ENCODE results near the gene COL4A2.

Gene COL4A2

GRCh38 chr13:110455444-110455843, 148.4 kb downstream of the COL4A2 start:
- no peak for DNase-seq (ENCODE audit: low spot score)

GRCh38 chr13:110455941-110456340, 148.9 kb downstream of the COL4A2 start:
- peak; percentile 81 for DNase-seq (ENCODE audit: low spot score)

DNA sequence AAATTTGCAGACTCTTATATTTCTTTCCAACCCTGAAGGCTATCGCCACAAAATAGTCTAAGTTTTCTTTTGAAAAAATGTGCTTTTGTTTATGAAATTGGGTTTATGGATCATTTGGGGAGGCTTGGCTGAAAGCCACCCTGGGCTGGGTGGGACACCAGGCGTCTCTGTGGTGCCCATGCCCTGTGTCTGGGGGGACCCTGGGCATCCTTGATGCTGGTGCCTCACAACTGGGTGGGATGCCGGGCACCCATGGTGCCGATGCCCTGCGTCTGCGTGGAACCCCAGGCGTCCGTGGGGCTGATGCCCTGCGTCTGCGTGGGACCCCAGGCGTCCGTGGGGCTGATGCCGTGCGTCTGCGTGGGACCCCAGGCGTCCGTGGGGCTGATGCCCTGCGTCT, 149.5 kb downstream of the COL4A2 start:
- DNase-seq (ENCODE audit: low spot score): no peak

GRCh38 chr13:110457361-110457760, 150.3 kb downstream of the COL4A2 start:
- no peak for DNase-seq (ENCODE audit: low spot score)

- DNase-seq (ENCODE audit: low spot score): no peak
Measured at GRCh38 chr13:110458017-110458416, 150.9 kb downstream of the COL4A2 start.

- DNase-seq (ENCODE audit: low spot score): no peak
Measured at GRCh38 chr13:110458594-110459365, 151.7 kb downstream of the COL4A2 start.

- no peak for DNase-seq (ENCODE audit: low spot score)
Measured at GRCh38 chr13:110462091-110462490, 155.0 kb downstream of the COL4A2 start.

- no peak for DNase-seq (ENCODE audit: low spot score)
Measured at GRCh38 chr13:110463156-110463555, 156.1 kb downstream of the COL4A2 start.

- DNase-seq (ENCODE audit: low spot score): no peak
Measured at GRCh38 chr13:110463871-110464510, 156.9 kb downstream of the COL4A2 start.

DNA sequence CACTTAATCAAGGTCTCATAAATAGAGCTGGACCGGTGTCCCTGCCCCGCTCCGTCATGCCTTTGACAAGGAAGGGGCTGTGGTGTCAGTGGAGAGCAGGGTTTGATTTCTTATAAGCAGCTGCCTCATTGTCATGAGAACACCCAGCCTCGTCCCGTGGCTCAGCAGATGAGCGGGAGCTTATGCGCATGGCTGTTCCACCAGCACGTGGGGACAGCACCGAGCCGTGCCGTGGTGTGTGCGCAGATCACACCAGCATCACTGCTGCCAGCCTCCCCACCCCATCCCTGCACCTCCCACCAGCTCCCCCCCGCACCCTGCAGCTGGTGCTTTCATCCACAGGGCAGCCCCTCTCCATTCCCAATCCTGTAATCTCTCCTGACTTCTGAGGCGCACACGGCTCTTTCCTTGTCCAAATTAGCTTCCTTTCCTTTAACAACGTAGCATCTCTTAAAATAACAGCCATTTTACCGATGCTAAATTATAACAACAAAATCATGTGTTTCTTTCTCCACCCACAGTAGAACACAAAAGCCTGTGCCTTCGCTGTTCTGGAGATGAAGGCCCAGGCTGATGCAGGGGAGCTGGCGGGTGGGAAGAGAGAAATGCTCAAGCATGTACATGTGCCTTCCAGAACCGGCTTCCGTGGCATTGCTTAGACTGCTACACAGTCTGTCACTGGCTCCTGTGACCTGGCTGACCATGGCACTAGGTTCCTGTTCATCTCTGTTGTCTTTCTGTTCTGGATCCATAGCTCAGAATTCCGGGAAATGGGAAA, 157.7 kb downstream of the COL4A2 start:
- DNase-seq (ENCODE audit: low spot score): no peak

DNA sequence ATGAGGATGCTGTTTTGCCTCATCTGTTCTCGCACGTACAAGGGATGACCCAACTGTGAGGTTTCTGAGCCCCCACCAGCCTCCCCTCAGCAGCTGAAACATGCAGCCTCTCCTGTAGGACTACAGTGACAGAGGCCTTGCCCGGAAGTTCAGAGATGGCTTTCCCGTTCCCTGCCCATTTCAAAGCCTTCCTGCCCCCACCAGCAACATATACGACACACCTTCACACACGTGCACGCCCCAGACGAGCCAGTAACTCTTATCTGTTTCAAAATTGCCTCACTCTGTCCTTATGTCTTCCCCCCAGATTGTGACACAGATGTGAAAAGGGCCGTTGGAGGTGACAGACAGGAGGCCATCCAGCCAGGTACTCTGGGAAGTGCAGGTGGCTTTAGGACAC, 158.6 kb downstream of the COL4A2 start:
- no peak for DNase-seq (ENCODE audit: low spot score)

GRCh38 chr13:110466266-110466915, 159.3 kb downstream of the COL4A2 start:
- no peak for DNase-seq (ENCODE audit: low spot score)

DNA sequence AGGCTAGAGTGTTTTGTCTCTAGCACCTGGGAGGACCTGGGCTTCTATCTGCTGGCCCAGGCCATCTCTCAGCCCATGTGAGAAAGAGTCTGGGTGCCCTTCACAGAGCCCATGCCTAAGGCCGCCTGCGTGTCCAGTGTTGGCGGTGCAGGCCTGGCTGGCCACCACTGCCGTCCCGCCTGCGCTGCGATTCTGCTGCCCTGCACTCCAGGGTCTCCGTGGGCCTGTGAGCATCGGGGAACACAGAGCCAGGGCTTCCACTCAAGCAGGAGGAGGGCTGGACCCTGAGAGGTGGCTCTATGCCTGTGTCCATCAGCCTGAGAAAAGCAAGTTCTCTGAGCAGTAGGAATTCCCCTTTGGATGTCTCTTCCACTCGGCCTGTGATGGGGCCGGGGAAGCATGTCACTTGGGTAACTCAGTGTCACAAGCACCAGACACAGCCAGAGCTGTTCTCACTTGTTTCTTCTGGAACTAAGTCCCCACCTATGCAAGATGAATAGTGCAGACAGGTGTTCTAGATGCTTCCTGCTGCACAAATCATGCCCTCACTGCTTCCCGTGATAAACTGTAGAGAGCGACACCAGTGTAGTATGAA, 160.5 kb downstream of the COL4A2 start:
- no peak for DNase-seq (ENCODE audit: low spot score)

- DNase-seq (ENCODE audit: low spot score): no peak
Measured at GRCh38 chr13:110468986-110469495, 162.0 kb downstream of the COL4A2 start.

DNA sequence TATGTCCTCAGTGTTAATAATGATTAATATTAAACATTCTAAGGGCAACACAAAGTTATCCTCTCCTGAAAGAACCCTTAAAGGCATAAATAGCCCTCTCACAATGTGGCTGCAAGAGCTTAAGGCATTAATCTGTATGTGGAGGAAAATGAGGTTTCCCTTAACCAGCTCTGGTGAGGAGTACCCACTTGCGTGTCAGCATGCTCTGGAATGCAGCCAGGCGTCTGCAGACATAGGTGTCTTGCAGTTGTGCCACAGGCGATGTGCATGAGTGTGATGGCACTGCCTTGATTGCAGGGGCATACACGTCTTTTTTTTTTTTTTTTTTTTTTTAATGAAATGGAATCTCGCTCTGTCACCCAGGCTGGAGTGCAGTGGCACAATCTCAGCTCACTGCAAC, 162.5 kb downstream of the COL4A2 start:
- DNase-seq (ENCODE audit: low spot score): no peak

DNA sequence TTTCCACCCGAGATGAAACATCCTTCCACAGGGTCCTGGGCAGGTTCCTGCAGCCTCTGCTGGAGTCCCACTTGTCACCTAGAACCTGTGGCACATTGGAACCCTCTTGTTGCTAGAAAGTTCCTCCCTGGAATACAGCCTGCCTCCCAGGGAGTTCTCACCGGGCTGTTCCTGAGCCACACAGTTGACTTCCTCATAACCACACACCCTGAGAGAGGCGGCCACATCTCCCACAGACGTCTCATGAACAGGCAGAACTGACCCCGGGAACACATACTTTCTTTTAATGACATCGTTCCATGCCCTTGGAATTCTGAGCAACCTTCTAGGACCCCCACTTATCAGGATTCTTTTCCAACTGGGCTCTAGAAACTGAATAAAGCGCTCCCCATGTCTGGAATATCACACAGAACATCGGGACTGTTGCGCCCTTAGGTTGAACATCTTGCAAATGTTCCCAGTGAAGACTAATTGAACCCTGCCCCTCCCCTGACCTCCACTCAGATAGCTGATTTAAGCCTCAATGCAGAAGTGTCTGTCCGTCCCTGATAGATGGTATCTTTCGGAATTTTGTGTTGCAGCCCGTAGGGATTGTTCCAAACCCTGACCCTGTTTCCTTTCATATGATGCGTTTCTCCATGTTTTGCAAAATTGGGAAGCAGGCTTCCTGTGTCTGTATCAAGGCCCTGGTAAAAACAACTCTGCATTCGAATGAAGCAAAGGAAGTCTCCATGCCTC, 163.4 kb downstream of the COL4A2 start:
- no peak for DNase-seq (ENCODE audit: low spot score)

GRCh38 chr13:110471156-110471832, 164.2 kb downstream of the COL4A2 start:
- DNase-seq (ENCODE audit: low spot score): no peak

DNA sequence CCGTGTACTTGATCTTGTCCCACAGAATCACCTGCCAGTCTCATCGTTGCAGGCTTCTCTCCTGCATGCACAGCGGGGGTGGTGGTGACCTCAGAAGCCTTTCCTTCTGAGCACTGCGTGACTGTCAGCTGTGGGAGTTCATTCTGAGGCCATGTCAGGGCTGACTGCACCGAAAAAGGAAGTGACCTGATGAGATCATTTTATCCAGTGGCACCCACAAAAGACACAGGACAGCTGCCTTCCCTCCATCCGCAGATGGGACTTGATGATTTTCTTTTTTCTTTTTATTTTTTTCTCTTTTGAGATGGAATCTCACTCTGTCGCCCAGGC, 164.7 kb downstream of the COL4A2 start:
- DNase-seq (ENCODE audit: low spot score): no peak

DNA sequence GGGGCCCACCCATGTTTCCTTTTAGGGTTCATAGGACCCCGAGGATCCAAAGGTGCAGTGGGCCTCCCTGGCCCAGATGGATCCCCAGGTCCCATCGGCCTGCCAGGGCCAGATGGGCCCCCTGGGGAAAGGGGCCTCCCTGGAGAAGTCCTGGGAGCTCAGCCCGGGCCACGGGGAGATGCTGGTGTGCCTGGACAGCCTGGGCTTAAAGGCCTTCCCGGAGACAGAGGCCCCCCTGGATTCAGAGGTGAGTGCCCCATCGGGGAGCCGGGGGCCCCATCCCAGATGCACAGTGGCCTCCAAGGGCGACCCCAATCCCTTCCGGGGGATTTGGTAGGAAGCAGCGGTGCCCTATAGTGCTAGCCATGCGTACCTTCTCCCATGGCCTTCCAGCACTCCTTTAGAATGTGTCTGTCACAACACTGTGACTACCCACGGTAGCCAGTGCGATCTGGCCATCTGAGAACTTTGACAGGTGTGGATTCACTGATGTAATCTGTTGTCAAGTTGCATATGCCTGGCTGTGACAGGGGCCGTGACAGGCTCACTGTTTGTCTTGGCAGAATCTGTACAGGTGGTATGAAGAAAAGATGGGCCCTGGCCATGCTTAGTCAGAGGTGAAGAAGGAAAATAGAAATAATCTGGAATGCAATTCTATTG, 165.9 kb downstream of the COL4A2 start:
- no peak for DNase-seq (ENCODE audit: low spot score)

DNA sequence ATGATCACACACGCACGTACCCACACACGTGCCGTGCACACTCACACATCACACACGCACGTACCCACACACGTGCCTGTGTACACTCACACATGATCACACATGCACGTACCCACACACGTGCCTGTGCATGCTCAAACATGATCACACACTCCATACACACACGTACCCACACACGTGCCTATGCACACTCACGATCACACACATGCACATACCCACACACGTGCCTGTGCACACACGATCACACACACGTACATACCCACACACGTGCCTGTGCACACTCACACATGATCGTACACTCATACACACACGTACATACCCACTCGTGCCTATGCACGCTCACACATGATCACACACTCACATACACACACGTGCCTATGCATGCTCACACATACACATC, 167.6 kb downstream of the COL4A2 start:
- DNase-seq (ENCODE audit: low spot score): no peak

All from D341Med (cell line).